Measurements from ENCODE around the gene FOXN1.

- TF ChIP-seq SUZ12 (IDR thresholded peaks at IDR 0.05; ENCODE audit: extremely low read depth, insufficient read depth, insufficient read length) (no peak), YY1 (IDR thresholded peaks at IDR 0.05; ENCODE audit: insufficient read depth, insufficient read length) (no peak)
Observed at GRCh38 chr17:28507567-28508203, 1.5 kb downstream of the FOXN1 start.

Data from NT2/D1 (cell line).